Brain microvascular endothelial cell (primary cell): ENCODE results near the gene BAZ1A.

Source experiments
- DNase-seq: peaks from one replicate; pipeline ENCODE4 v3.0.0-alpha.2; 2020
- H3K27ac ChIP-seq: fragments of 250-450 bp; sonication (Bioruptor Pico); 2 replicates; pipeline ENCODE4 v1.5.1; 2020; ENCODE audit warnings: mild to moderate bottlenecking, moderate library complexity
- H3K27me3 ChIP-seq: fragments of 250-450 bp; sonication (Bioruptor Pico); replicated peaks from 2 replicates; pipeline ENCODE4 v1.5.1; 2020; ENCODE audit warnings: mild to moderate bottlenecking
- H3K36me3 ChIP-seq: fragments of 250-450 bp; sonication (Bioruptor Pico); replicated peaks from 2 replicates; pipeline ENCODE4 v1.5.1; 2020; ENCODE audit warnings: mild to moderate bottlenecking
- H3K4me3 ChIP-seq: 2 replicates; pipeline ENCODE4 v1.5.1; 2011; ENCODE audit warnings: low read depth, mild to moderate bottlenecking, control low read depth, low read length, moderate library complexity
- CTCF ChIP-seq: IDR thresholded peaks from 2 replicates; pipeline ENCODE4 v1.5.1; 2011; ENCODE audit warnings: low read depth, mild to moderate bottlenecking, moderate library complexity, low read length, control low read depth, inconsistent platforms; ENCODE audit errors: missing control alignments
- in situ Hi-C: cut with HindIII; loops from 2 replicates; pipeline ENCODE4 v1.10.0; 2017; ENCODE audit warnings: low sequenced_read_pairs, low pct_ligation_motif_present

The BAZ1A gene

GRCh38 chr14:34911209-34912150 lies 36.3 kb upstream of the BAZ1A start:
- no peaks in the 10 kb centered on the region for H3K27me3 ChIP-seq
- no peaks in the 10 kb centered on the region for H3K36me3 ChIP-seq
- no peak for TF ChIP-seq CTCF
- no peak overlapping the region for H3K27ac ChIP-seq
- in situ Hi-C loops: no loop called here
- H3K4me3 ChIP-seq: no peak overlapping the region
- DNase-seq: peak; percentile 12

- no peak overlapping the region for H3K4me3 ChIP-seq
- in situ Hi-C loops: no loop called here
- H3K27ac ChIP-seq: no peak overlapping the region
- H3K36me3 ChIP-seq: no peaks in the 10 kb centered on the region
- DNase-seq: no peak
- TF ChIP-seq CTCF: no peak
- H3K27me3 ChIP-seq: no peaks in the 10 kb centered on the region
Observed at GRCh38 chr14:34906287-34906686, 31.1 kb upstream of the BAZ1A start.

GRCh38 chr14:34895277-34895676 lies 20.1 kb upstream of the BAZ1A start:
- H3K27ac ChIP-seq: no peak overlapping the region
- in situ Hi-C loops: no loop called here
- TF ChIP-seq CTCF: no peak
- H3K27me3 ChIP-seq: no peaks in the 10 kb centered on the region
- H3K4me3 ChIP-seq: no peak overlapping the region
- no peaks in the 10 kb centered on the region for H3K36me3 ChIP-seq
- DNase-seq: no peak

- H3K27ac ChIP-seq: no peak overlapping the region
Observed at GRCh38 chr14:34890937-34891336, 15.8 kb upstream of the BAZ1A start.

GRCh38 chr14:34888186-34888585 lies 13.0 kb upstream of the BAZ1A start:
- no peak for DNase-seq
- Histone ChIP-seq H3K27me3 (no peaks in the 10 kb centered on the region), H3K27ac (no peak overlapping the region), H3K4me3 (no peak overlapping the region), H3K36me3 (no peaks in the 10 kb centered on the region)
- in situ Hi-C loops: no loop called here
- no peak for TF ChIP-seq CTCF

More at GRCh38 chr14:34890937-34891336, 15.8 kb upstream of the BAZ1A start:
- in situ Hi-C loops: no loop called here
- DNase-seq: no peak
- Histone ChIP-seq H3K4me3 (no peak overlapping the region), H3K36me3 (no peaks in the 10 kb centered on the region), H3K27me3 (no peaks in the 10 kb centered on the region)
- TF ChIP-seq CTCF: no peak
